T-helper 17 cell (primary cell): ENCODE results near the gene DNAH7. TPM values are rescaled to one million over a fixed set of nuclear protein-coding genes. Genes with fewer than 3 reads are reported as not detected.

Experiments used
- ATAC-seq: fragments of 150-1000 bp; cut with Tn5 transposase; 2 replicates; pipeline ENCODE4 v1.10.0; 2021; ENCODE audit warnings: mild to moderate bottlenecking, moderate library complexity
- DNase-seq, 3 donors: peaks; one replicate each; pipeline versions ENCODE4 v3.0.0 to v3.0.0-alpha.2; 2020 to 2021
- H3K9me3 ChIP-seq: one replicate; pipeline ENCODE4 v1.7.0; 2013; ENCODE audit warnings: low read length, mild to moderate bottlenecking; ENCODE audit not compliant: control insufficient read depth, poor library complexity, severe bottlenecking
- H3K27ac Mint-ChIP-seq: one replicate; pipeline ENCODE4 v1.8.0; 2022; ENCODE audit warnings: mild to moderate bottlenecking, moderate library complexity, mixed read lengths
- H3K27me3 Mint-ChIP-seq: one replicate; pipeline ENCODE4 v1.8.0; 2022; ENCODE audit warnings: mixed read lengths
- H3K36me3 Mint-ChIP-seq: one replicate; pipeline ENCODE4 v1.8.0; 2022; ENCODE audit warnings: low read depth, mixed read lengths
- H3K4me1 Mint-ChIP-seq: one replicate; pipeline ENCODE4 v1.8.0; 2022; ENCODE audit warnings: mild to moderate bottlenecking, mixed read lengths
- H3K4me3 Mint-ChIP-seq: one replicate; pipeline ENCODE4 v1.8.0; 2022; ENCODE audit warnings: mild to moderate bottlenecking, moderate library complexity, mixed read lengths
- total RNA-seq, 4 donors: library from RNA in 2 of 4; stranded (reverse) in 2 of 4; gene quantifications; one replicate each; pipeline ENCODE4 v1.2.3 and lab custom pipeline; 2022 to 2026

DNAH7 gene
- total RNA-seq (under 1 TPM in 1 of 2 donors, not detected in 1; 0.37 TPM), total RNA-seq (lab: John Stamatoyannopoulos, UW) (0.30 to 0.35 reads per million in 2 donors)

GRCh38 chr2:196068271-196069209, at the start of gene DNAH7:
Gene DNAH7, minus strand, starts transcription at chr2:196068837. Its CDS starts 126 bp downstream, at chr2:196068711.
- Mint-ChIP-seq H3K27ac (peak within 1 kb of the TSS; percentile 95), H3K36me3 (no peaks in the 10 kb centered on the region), H3K27me3 (peaks cover 11% of the 10 kb centered on the region), H3K4me1 (peaks cover 16% of the 10 kb centered on the region), H3K4me3 (peak within 1 kb of the TSS; percentile 87)
- H3K9me3 ChIP-seq, result no peaks in the 10 kb centered on the region
- DNase-seq (peak; percentile 74 to 92 (median 84)), ATAC-seq (peak; percentile 97)

- ATAC-seq, result no peak
- no peak overlapping the region for H3K27ac Mint-ChIP-seq
These were observed 48.6 kb upstream of the DNAH7 start for GRCh38 chr2:196117214-196117705.

DNA sequence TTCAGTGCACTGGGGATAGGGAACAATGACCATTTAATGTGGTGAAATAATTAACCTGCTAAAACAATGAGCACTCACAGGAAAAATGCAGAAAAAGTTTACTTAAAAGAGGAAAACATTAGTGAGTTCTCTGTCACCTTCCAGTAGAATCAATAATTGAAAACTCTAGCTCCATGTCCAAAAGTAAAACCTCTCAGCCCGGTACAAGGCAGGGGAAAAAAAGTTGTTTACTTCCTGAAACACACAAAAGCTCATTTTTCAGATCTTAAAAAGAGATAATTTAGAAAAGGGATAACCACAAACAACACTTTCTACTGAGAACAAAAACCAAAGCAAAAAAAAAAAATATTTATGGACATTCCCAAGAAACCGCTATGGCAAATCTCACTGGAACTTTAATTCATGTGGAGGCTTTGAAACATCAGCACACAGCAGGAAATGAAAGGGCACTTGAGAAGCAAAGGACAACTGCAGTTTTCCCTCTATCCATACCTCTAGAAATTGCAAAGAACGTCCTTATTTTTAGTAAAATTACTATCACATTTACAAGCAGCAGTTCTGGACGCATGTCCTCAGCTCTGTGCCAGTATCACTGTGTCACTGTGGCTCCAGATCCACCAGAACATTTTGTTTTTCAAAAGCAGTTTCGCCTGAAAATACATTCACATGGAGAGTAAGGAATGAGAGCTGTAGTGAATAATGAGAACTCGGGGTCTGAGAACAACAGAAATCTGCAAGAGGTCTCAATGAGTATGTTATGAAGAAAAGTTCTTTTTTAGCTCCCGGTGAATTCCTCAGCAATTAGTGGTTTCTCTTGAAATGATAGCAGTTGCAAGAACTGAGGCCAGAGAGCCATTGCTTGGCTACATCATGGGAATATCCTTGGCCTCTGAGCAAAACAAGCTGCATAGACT, 44.7 kb upstream of the DNAH7 start:
- H3K36me3 Mint-ChIP-seq, result no peaks in the 10 kb centered on the region
- H3K9me3 ChIP-seq, result no peaks in the 10 kb centered on the region
- no peak for DNase-seq
- no peaks in the 10 kb centered on the region for H3K27me3 Mint-ChIP-seq
- no peak for ATAC-seq
- H3K4me3 Mint-ChIP-seq, result no peak overlapping the region
- H3K27ac Mint-ChIP-seq, result peak overlapping the region; percentile 14
- peaks cover 10% of the 10 kb centered on the region for H3K4me1 Mint-ChIP-seq

More at GRCh38 chr2:196117214-196117705, 48.6 kb upstream of the DNAH7 start:
- Mint-ChIP-seq H3K4me3 (no peak overlapping the region), H3K36me3 (no peaks in the 10 kb centered on the region), H3K4me1 (peaks cover 10% of the 10 kb centered on the region), H3K27me3 (no peaks in the 10 kb centered on the region)
- no peak for DNase-seq
- no peaks in the 10 kb centered on the region for H3K9me3 ChIP-seq

DNA sequence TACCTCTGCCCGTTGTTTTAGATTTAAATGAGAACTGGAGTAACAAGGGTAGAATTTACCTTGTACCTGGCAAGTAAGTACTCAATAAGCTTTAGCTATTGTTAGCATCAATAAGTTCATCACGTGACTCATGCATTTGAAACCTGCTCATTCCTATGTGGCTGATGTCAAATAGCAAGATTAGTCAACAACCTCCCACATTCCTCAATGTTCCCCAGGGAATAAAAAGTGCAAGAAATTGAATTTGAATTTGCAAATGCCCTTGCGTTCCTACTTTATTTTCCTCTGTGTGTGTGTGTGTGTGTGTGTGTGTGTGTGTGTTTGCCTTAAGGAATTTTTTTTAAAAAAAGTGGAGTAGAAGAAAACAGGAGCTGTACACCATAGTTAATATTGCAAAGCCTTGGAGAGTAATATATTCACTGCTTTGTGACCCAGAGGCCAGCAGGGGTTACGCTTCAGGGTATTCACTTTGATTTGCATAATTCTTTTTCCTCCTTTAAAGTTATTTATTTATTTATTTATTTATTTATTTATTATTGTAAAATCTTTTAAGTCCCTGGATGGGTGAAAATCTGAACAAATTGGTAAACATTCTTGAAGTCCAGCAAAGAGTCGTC, 43.9 kb upstream of the DNAH7 start:
- Mint-ChIP-seq H3K4me3 (no peak overlapping the region), H3K27ac (no peak overlapping the region), H3K36me3 (no peaks in the 10 kb centered on the region), H3K4me1 (peaks cover 10% of the 10 kb centered on the region), H3K27me3 (no peaks in the 10 kb centered on the region)
- DNase-seq, result no peak
- no peak for ATAC-seq
- H3K9me3 ChIP-seq, result no peaks in the 10 kb centered on the region

DNA sequence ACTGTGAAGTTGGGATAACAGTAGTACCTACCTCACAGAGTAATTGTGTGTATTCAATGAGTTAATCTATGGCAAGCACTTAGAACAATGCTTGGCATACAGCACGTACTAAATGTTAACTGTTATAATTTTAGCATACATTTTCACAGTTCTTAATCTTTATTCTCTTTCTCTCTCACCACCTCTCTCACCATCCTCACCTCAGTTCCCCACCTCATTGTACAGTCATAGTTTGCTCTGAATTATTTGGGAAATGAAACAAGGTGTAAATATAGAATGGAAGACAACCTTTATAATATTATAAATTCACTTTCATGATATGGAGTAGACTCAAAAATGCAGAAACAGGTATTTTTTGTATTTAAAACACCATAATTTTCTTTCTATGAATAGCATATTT, 40.0 kb upstream of the DNAH7 start:
- H3K4me3 Mint-ChIP-seq, result no peak overlapping the region
- H3K36me3 Mint-ChIP-seq, result no peaks in the 10 kb centered on the region
- H3K27me3 Mint-ChIP-seq, result no peaks in the 10 kb centered on the region
- H3K27ac Mint-ChIP-seq, result no peak overlapping the region
- ATAC-seq (no peak), DNase-seq (no peak)
- H3K4me1 Mint-ChIP-seq, result peaks cover 6% of the 10 kb centered on the region
- H3K9me3 ChIP-seq, result no peaks in the 10 kb centered on the region

DNA sequence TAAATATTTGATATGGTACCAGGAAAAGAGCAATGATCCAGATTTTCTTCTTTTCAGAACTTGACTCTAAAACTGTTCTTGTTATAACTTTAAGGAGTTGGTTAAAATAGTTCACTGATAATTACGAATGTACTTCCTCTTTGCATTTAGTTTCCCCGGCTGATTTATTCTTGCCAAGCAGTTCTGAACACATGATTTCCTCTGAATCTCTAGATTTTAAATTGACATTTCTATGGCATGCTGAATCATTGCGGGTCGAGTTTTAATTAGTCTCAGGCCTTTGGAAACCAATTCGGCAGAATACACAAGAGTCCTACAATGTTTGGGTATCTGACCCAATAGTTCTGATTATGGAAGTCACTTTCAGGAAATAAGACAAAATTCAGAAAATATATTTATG, 37.3 kb upstream of the DNAH7 start:
- peaks cover 2% of the 10 kb centered on the region for H3K36me3 Mint-ChIP-seq
- DNase-seq (no peak), ATAC-seq (no peak)
- H3K9me3 ChIP-seq, result no peaks in the 10 kb centered on the region
- H3K4me1 Mint-ChIP-seq, result peaks cover 12% of the 10 kb centered on the region
- no peak overlapping the region for H3K4me3 Mint-ChIP-seq
- H3K27me3 Mint-ChIP-seq, result no peaks in the 10 kb centered on the region
- H3K27ac Mint-ChIP-seq, result no peak overlapping the region

DNA sequence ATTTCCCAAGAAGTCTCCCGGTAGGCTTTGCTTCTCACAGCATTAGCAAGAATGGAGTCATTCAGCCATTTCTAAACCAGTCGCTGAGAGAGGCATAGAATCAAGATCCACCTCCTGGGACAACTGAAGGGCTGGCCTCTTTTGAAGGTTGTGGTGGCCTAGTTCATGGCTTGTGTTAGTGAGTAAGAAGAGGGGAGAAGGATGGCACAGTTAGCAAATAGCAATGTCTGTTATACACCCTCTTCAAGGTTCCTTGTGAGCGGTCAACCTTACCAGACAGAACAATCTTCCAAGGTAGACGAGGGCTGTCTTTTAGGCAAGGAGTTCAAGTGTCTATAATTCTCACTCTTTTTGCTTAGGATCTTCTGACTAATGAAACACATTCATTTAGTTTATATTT, 35.4 kb upstream of the DNAH7 start:
- no peaks in the 10 kb centered on the region for H3K9me3 ChIP-seq
- H3K4me3 Mint-ChIP-seq, result no peak overlapping the region
- peaks cover 14% of the 10 kb centered on the region for H3K4me1 Mint-ChIP-seq
- DNase-seq (no peak), ATAC-seq (no peak)
- H3K36me3 Mint-ChIP-seq, result peaks cover 2% of the 10 kb centered on the region
- H3K27ac Mint-ChIP-seq, result no peak overlapping the region
- no peaks in the 10 kb centered on the region for H3K27me3 Mint-ChIP-seq

GRCh38 chr2:196103626-196104025, 35.0 kb upstream of the DNAH7 start:
- Mint-ChIP-seq H3K27ac (no peak overlapping the region), H3K36me3 (peaks cover 2% of the 10 kb centered on the region), H3K27me3 (no peaks in the 10 kb centered on the region), H3K4me3 (no peak overlapping the region), H3K4me1 (peaks cover 14% of the 10 kb centered on the region)
- H3K9me3 ChIP-seq, result no peaks in the 10 kb centered on the region
- ATAC-seq (no peak), DNase-seq (no peak)

DNA sequence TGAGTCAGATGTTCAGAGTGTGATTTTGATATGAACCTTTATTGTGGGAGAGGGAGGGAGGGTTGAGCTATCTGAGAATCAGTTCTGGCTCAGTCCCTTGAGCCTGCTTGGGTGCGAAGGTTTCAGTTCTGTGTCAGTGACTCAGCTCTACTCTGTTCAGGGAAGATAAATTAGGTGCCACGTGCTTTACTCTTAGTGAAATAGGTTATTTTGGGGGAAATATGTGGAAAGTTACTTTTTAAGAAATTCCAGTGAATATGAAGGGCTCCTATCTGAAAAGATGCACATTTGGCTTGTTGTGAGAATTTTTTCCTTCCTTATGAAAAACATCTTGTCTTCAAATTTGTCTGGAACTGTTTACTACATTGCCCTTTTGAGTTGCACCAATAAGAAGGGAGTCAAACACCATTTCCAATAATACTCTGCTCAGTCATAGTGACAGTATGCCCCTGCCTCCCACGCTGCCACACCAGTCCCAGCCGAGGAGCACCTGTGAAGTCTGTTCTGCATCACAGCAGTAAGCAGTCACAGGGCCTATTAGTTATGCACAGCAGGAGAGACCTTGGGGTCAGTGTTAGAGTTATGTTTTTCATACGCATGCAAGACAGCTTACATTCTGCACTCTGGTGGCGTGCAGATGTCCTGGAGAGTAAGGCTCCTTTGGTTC, 32.8 kb upstream of the DNAH7 start:
- Mint-ChIP-seq H3K4me3 (no peak overlapping the region), H3K4me1 (peaks cover 14% of the 10 kb centered on the region), H3K27me3 (no peaks in the 10 kb centered on the region), H3K27ac (no peak overlapping the region), H3K36me3 (peaks cover 2% of the 10 kb centered on the region)
- H3K9me3 ChIP-seq, result no peaks in the 10 kb centered on the region
- DNase-seq, result no peak
- peak; percentile 44 for ATAC-seq

DNA sequence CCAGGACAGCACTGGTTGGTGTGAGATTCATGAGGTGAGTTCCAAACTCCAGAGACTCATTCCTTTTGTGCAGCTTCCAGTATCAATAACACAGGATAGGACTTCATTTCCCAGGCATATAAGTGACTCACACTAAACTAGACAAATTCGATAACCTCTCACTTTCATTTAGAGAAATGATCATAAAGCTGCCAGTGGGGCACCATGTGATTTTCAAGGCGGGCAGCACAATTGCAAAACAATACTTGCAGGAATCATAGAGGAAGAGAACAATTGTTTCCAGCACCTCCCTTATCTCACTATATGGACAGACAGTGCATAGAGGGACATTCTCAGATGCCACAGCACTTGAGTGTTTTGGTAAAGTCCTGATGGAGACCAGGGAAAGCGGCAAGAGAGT, 31.3 kb upstream of the DNAH7 start:
- Mint-ChIP-seq H3K36me3 (peaks cover 2% of the 10 kb centered on the region), H3K27me3 (no peaks in the 10 kb centered on the region), H3K4me1 (peaks cover 14% of the 10 kb centered on the region), H3K27ac (no peak overlapping the region), H3K4me3 (no peak overlapping the region)
- DNase-seq (no peak), ATAC-seq (no peak)
- H3K9me3 ChIP-seq, result no peaks in the 10 kb centered on the region

- Mint-ChIP-seq H3K4me1 (peaks cover 12% of the 10 kb centered on the region), H3K36me3 (no peaks in the 10 kb centered on the region), H3K27me3 (no peaks in the 10 kb centered on the region), H3K4me3 (no peak overlapping the region), H3K27ac (no peak overlapping the region)
- no peaks in the 10 kb centered on the region for H3K9me3 ChIP-seq
- DNase-seq (no peak), ATAC-seq (no peak)
These were observed 29.4 kb upstream of the DNAH7 start for GRCh38 chr2:196097864-196098660.
